Transverse colon (tissue), 4 donors: ENCODE data around the gene PMAIP1. TPM values are rescaled to one million over a fixed set of nuclear protein-coding genes. Genes with fewer than 3 reads are reported as not detected.

Source experiments
- DNase-seq: peaks from one replicate; pipeline ENCODE4 v3.0.0-alpha.2; 2019
- H3K27ac ChIP-seq, 4 donors: fragments of 200-600 bp; sonication (generic); 2 replicates each; pipeline ENCODE4 v1.5.1; 2016 to 2018; ENCODE audit warnings: inconsistent platforms in 4 of 4
- H3K27me3 ChIP-seq: fragments of 200-600 bp; sonication (generic); 2 replicates; pipeline ENCODE4 v1.5.1; 2017; ENCODE audit warnings: inconsistent platforms
- H3K36me3 ChIP-seq, 4 donors: fragments of 200-600 bp; sonication (generic); 2 replicates each; pipeline ENCODE4 v1.5.1; 2017 to 2019; ENCODE audit warnings: inconsistent platforms in 4 of 4
- H3K4me1 ChIP-seq, 4 donors: fragments of 200-600 bp; sonication (generic); 2 replicates each; pipeline ENCODE4 v1.5.1; 2017 to 2020; ENCODE audit warnings: inconsistent platforms in 4 of 4
- H3K4me3 ChIP-seq, 4 donors: fragments of 200-600 bp; sonication (generic); 1 replicate in 1 of 4; 2 replicates in 3 of 4; pipeline versions ENCODE4 v1.5.1 to v1.6.1; 2017 to 2019; ENCODE audit warnings: inconsistent platforms in 4 of 4
- H3K9me3 ChIP-seq, 2 donors: fragments of 200-600 bp; sonication (generic); 2 replicates each; pipeline ENCODE4 v1.5.1; 2017 to 2019; ENCODE audit warnings: inconsistent platforms in 2 of 2
- CTCF ChIP-seq, 5 experiments: fragments of 200-600 bp in 3 of 5; fragments of 450-650 bp in 2 of 5; sonication (generic) in 3 of 5; IDR thresholded peaks; 1 replicate in 2 of 5; 2 replicates in 3 of 5; pipeline ENCODE4 v1.5.1; 2016 to 2017; ENCODE audit warnings: antibody characterized with exemption in 5 of 5, inconsistent platforms in 3 of 5, mild to moderate bottlenecking in 2 of 5, moderate library complexity in 1 of 5
- EP300 ChIP-seq: sonication (generic); formaldehyde crosslinking; IDR thresholded peaks from one replicate; pipeline ENCODE4 v1.6.1; 2017; ENCODE audit warnings: antibody characterized with exemption, low read depth
- POLR2A ChIP-seq: fragments of 450-650 bp; IDR thresholded peaks from one replicate; pipeline ENCODE4 v1.6.1; 2016; ENCODE audit warnings: antibody characterized with exemption, mild to moderate bottlenecking, moderate library complexity
- POLR2AphosphoS5 ChIP-seq, 3 donors: sonication (generic); formaldehyde crosslinking; IDR thresholded peaks; one replicate each; pipeline ENCODE4 v1.6.1; 2016; ENCODE audit warnings: antibody characterized with exemption in 3 of 3
- WGBS, 2 donors: methylation state at CpG; one replicate each; pipeline ENCODE4 v1.1.5; 2018; ENCODE audit warnings: low coverage in 1 of 2; 5-methylcytosine and 5-hydroxymethylcytosine counted together
- in situ Hi-C, 4 donors: fragments of 200-750 bp; cut with MboI; loops; one replicate each; pipeline versions ENCODE4 v1.15.0 to v1.15.1; 2017; ENCODE audit warnings: low sequenced_read_pairs in 3 of 4, low pct_ligation_motif_present in 1 of 4, low pct_unique_long_range_greater_than_20kb in 1 of 4
- intact Hi-C: fragments of 100-400 bp; cut with DNase I; formaldehyde crosslinking; loops from one replicate; pipeline ENCODE4 v1.15.1; 2023; ENCODE audit warnings: low total_unique reads
- total RNA-seq, 4 donors: library from RNA; depleted of rRNA; stranded (reverse); fragments of >200 nt; gene quantifications; one replicate each; pipeline ENCODE4 v1.1.0, GENCODE V29; 2016

PMAIP1 gene
- total RNA-seq, 4 donors from 2014 or later, result 0.82 to 66.5 (median 3.5) TPM; not detected in 1

- DNase-seq, result no peak
- 83 to 93% methylated on average over 1 to 3 of the region's 3 CpGs for WGBS, 2 donors
- intact Hi-C loops, result no loop called here
- Histone ChIP-seq H3K27me3 (no peaks in the 10 kb centered on the region), H3K27ac (no peak overlapping the region), H3K9me3 (no peaks in the 10 kb centered on the region), H3K36me3 (no peaks in the 10 kb centered on the region), H3K4me3 (no peak overlapping the region), H3K4me1 (no peaks in the 10 kb centered on the region)
- in situ Hi-C loops, result no loop called here
- TF ChIP-seq CTCF (IDR thresholded peaks at IDR 0.05) (no peak), POLR2A (no peak), EP300 (no peak), POLR2AphosphoS5 (IDR thresholded peaks at IDR 0.05) (no peak)
Measured at GRCh38 chr18:59892123-59892522, 7.7 kb upstream of the PMAIP1 start.

- no peak for TF ChIP-seq POLR2AphosphoS5 (IDR thresholded peaks at IDR 0.05)
- TF ChIP-seq POLR2A, result no peak
- no peak for TF ChIP-seq CTCF (IDR thresholded peaks at IDR 0.05)
- no peak for TF ChIP-seq EP300
- intact Hi-C loops, result no loop called here
- Histone ChIP-seq H3K27me3 (no peaks in the 10 kb centered on the region), H3K9me3 (no peaks in the 10 kb centered on the region), H3K27ac (no peak overlapping the region), H3K4me1 (peaks cover 0 to 6% (median 4%) of the 10 kb centered on the region in 4 donors), H3K4me3 (no peak overlapping the region), H3K36me3 (no peaks in the 10 kb centered on the region)
- in situ Hi-C loops, result no loop called here
- WGBS, 2 donors, result 86 to 100% methylated on average over 1 to 6 of the region's 6 CpGs
- DNase-seq, result no peak
Measured at GRCh38 chr18:59893971-59894370, 5.8 kb upstream of the PMAIP1 start.

GRCh38 chr18:59897321-59897954, 2.4 kb upstream of the PMAIP1 start:
- H3K4me1 ChIP-seq, result peaks cover 0 to 28% (median 9%) of the 10 kb centered on the region in 4 donors
- no peak overlapping the region for H3K4me3 ChIP-seq
- no peak for DNase-seq
- peaks cover 5% of the 10 kb centered on the region for H3K27me3 ChIP-seq
- no peak overlapping the region for H3K27ac ChIP-seq
- TF ChIP-seq EP300 (no peak), CTCF (IDR thresholded peaks at IDR 0.05) (no peak), POLR2AphosphoS5 (IDR thresholded peaks at IDR 0.05) (no peak), POLR2A (no peak)
- intact Hi-C loops, result no loop called here
- H3K9me3 ChIP-seq, result no peaks in the 10 kb centered on the region
- H3K36me3 ChIP-seq, result no peaks in the 10 kb centered on the region
- in situ Hi-C loops, result no loop called here
- 82 to 86% methylated on average over 4 to 9 of the region's 9 CpGs for WGBS, 2 donors

- H3K27me3 ChIP-seq, result peaks cover 5% of the 10 kb centered on the region
- TF ChIP-seq POLR2A, result no peak
- no peak for TF ChIP-seq EP300
- no peak for TF ChIP-seq POLR2AphosphoS5 (IDR thresholded peaks at IDR 0.05)
- TF ChIP-seq CTCF (IDR thresholded peaks at IDR 0.05), result no peak
- intact Hi-C loops (no loop called here), in situ Hi-C loops (no loop called here)
- H3K4me3 ChIP-seq, result no peak overlapping the region
- no peak overlapping the region for H3K27ac ChIP-seq
- no peak for DNase-seq
- peaks cover 0 to 28% (median 9%) of the 10 kb centered on the region in 4 donors for H3K4me1 ChIP-seq
- H3K9me3 ChIP-seq, result no peaks in the 10 kb centered on the region
- WGBS, 2 donors, result 81 to 82% methylated on average over 4 of the region's 4 CpGs
- no peaks in the 10 kb centered on the region for H3K36me3 ChIP-seq
Measured at GRCh38 chr18:59898093-59898492, 1.7 kb upstream of the PMAIP1 start.
